HG03565 (cell line): Measurements from ENCODE around the gene SLC35F2.
A peak's percentile ranks its signal among the peaks of the same experiment; 100 is the strongest.
"Not testable (repeated sequence)": the region's sequence is repeated elsewhere in the genome, so short reads cannot be mapped to it uniquely, and the experiment has no call there.

Source experiments
- ATAC-seq: cut with Tn5 transposase; IDR thresholded peaks from one replicate; pipeline ENCODE4 v1.9.1; 2021; ENCODE audit warnings: mild to moderate bottlenecking, moderate library complexity; ENCODE audit not compliant: unreplicated experiment

Gene SLC35F2, protein sequence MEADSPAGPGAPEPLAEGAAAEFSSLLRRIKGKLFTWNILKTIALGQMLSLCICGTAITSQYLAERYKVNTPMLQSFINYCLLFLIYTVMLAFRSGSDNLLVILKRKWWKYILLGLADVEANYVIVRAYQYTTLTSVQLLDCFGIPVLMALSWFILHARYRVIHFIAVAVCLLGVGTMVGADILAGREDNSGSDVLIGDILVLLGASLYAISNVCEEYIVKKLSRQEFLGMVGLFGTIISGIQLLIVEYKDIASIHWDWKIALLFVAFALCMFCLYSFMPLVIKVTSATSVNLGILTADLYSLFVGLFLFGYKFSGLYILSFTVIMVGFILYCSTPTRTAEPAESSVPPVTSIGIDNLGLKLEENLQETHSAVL

DNA sequence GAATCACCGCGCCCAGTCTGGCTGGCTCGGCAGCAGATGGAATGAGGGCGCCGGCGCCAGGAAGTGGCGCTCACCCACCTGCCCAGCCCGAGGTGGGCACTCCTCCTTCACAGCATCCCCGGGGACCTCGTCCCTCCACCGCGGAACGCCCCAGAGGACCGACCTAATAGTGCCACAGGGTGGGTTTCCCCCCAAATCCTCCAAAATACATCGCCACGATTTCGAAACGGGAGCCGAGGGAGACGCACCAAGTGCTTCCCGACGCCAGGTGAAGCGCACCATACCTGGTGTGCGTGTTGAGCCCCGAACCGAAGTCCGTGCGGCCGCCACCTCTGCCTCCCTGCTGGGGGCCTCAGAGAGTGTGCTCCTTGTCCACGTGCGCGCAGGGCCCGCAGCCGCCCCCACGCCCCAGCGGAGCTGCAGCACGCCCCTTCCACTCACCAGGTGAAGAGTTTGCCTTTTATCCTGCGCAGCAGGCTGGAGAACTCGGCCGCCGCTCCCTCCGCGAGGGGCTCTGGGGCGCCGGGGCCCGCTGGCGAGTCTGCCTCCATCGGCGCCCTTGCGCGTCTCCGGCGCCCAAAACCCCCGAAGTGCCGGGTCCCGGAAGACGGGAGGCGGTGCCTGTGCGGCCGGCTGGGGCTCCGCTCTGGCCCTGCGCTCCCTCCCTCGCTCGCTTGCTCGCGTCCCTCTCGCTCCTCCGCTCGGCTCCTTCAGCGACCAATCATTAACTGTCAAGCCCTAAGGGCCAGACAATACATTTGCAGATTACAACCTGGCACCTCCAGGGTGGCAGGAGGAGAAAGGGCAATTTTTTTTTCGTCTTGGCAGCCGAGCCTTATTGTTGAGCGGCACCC, at the start of gene SLC35F2:
SLC35F2 (minus strand) TSS at position 571 of the 854 bp plus-strand sequence; CDS start at position 551, 20 bp downstream.
- ATAC-seq, result peak; percentile 90

GRCh38 chr11:107908211-107908610, 49.6 kb upstream of the SLC35F2 start:
- no peak for ATAC-seq

DNA sequence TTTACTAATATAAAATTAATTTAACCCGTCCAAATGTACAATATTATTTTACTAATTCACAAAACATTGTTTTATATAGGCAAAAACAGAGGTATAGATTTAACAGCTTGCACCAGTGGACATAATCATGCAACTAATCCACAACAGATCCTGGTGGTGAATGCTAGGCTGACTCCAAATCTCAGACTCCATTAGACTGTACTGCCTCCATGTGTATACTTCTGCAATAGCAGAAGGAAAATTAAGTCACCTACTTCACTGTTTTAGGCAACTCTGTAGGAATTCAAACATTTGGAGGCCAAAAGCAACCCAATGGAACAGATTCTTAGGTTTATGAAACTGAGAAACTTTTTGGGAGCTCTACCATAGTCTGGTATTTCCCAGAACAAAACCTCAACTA, 39.7 kb upstream of the SLC35F2 start:
- peak; percentile 68 for ATAC-seq

DNA sequence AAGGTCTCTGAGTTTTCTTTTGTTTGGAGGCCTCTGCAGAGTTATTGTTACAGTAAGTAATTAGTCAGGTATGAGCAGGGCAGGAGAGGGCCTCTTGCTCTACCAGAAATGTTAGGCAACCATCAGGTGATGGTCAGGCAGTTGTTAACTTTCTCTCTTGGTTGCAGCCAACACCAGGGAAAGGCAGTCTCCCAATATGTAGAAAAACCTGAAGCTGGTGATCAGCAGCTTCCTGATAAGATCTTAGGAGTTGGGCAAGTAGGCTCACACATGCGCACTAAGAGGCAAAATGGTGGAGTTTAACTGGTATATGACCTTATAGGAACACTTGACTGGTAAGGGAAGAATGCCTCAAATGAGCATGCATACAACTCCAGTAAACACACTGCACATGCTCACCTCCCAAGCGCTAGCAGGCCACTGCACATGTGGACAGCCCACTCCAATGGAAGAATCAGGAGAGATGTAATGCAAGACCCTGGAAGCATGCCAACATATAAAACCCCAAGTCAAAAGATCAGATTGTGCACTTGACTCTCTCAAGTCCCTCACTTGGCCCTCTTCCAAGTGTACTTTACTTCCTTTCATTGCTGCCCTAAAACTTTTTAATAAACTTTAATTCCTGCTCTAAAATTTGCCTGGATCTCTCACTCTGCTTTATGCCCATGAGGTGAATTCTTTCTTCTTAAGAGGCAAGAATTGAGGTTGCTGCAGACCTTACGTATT, 23.7 kb upstream of the SLC35F2 start:
- no peak for ATAC-seq

GRCh38 chr11:107881471-107881870, 22.9 kb upstream of the SLC35F2 start:
- not testable (repeated sequence) for ATAC-seq

GRCh38 chr11:107876141-107876540, 17.6 kb upstream of the SLC35F2 start:
- no peak for ATAC-seq

- no peak for ATAC-seq
These were observed 6.0 kb upstream of the SLC35F2 start for GRCh38 chr11:107864591-107864990.

GRCh38 chr11:107860688-107861087, 2.1 kb upstream of the SLC35F2 start:
- ATAC-seq, result no peak

DNA sequence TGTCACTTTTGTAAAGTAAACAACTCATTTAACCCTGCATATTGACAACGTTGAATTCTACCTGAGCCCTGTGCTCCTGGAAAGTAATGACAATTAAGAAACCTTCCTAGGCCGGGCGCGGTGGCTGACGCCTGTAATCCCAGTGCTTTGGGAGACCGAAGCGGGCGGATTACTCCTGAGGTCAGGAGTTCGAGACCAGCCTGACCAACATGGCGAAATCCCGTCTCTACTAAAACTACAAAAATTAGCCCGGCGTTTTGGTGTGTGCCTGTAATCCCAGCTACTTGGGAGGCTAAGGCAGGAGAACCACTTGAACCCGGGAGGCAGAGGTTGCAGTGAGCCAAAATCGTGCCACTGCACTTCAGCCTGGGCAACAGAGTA, 1.6 kb upstream of the SLC35F2 start:
- not testable (repeated sequence) for ATAC-seq

DNA sequence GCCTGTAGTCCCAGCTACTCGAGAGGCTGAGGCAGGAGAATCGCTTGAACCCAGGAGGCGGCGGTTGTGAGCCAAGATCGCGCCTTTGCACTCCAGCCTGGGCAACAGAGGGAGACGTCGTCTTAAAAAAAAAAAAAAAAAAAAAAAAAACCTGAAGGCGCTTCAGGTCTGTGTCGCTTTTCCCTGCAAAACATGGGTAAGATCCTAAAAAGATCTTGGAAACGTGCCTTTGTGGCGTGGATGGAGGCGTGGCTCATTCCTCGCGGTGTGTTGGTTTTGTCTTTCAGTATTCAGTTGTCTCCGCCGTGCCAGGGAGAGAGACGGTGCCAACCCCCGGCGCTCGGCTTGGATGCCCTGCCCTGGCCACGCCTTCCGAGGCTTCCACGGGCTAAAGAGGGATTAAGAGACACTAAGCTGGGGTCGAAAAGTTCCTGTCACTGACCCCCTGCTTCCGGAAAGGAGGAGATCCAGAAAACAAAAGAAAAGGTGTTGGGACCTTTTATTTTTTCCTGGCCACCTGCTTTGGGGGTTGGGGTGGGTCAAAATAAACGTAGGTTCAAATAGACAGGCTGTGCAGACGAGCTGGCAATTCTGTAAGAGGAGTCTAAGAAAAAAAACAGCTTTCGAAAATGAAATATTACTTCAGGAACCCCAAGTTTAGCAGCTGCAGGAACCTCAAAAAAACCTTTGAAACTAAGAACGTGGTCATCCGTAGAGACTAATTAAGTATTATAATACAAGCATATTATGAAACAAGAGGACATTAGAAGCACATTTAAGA, 1.1 kb upstream of the SLC35F2 start:
- ATAC-seq, result no peak

- ATAC-seq, result no peak
These were observed 904 bp downstream of the SLC35F2 start for GRCh38 chr11:107857550-107858216.

DNA sequence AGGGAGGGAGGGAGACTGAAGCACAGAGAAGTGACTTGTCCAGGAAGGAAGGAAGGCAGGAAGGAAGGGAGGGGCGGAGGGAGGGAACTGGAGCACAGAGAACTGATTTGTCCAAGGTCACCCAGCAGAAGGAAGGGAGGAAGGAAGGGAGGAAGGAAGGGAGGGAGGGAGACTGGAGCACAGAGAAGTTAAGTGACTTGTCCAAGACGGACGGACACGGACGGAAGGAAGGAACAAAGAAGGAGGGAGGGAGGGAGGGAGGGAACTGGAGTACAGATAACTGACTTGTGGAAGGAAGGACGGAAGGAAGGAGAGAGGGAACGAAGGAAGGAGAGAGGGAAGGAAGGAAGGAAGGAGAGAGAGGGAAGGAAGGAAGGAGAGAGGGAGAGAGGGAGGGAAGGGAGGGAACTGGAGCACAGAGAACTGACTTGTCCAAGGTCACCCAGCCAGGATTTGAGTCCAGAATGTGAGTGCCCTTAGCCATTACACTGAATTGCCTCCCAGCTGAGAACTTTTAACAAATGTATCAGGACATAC, 1.5 kb downstream of the SLC35F2 start:
- ATAC-seq, result no peak

DNA sequence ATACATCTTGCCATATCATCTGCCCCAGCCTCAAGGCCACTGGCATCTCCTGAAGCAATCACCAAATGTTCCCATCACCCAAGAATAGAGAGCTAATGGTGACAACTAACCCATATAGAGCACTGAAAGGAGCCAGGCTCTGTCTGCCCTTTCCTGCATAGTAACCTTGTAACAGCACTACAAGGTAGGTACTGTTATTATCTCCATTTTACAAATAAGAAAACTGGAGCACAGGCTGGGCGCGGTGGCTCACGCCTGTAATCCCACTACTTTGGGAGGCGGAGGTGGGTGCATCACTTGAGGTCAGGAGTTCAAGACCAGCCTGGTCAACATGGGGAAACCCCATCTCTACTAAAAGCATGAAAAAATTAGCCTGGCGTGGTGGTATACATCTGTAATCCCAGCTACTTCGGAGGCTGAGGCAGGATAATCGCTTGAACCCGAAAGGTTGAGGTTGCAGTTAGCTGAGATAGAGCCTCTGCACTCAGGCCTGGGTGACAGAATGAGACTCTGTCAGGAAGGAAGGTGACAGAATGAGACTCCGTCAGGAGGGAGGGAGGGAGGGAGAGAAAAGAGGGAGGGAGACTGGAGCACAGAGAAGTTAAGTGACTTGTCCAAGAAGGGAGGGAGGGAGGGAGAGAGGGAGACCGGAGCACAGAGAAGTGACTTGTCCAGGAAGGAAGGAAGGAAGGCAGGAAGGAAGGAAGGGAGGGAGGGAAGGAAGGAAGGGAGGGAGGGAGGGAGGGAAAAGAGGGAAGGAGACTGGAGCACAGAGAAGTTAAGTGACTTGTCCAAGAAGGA, 2.2 kb downstream of the SLC35F2 start:
- no peak for ATAC-seq

DNA sequence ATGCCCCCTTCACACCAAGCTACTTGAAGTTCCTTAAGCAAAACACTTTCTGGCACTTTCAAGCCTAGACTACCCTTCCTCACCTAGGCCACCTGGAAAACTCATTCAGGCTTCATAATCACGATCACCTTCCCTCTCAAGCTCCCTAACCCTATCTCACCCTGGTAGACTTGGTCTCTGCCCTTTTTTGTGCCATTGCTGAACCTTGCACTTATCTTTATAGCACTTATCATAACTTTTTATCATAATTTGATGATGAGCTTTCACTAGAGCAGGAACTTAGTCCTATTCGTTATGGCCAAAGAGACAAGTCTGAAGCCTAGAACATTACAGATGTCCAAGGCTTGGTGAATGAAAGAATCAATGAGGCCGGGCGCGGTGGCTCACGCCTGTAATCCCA, 5.5 kb downstream of the SLC35F2 start:
- ATAC-seq, result no peak

DNA sequence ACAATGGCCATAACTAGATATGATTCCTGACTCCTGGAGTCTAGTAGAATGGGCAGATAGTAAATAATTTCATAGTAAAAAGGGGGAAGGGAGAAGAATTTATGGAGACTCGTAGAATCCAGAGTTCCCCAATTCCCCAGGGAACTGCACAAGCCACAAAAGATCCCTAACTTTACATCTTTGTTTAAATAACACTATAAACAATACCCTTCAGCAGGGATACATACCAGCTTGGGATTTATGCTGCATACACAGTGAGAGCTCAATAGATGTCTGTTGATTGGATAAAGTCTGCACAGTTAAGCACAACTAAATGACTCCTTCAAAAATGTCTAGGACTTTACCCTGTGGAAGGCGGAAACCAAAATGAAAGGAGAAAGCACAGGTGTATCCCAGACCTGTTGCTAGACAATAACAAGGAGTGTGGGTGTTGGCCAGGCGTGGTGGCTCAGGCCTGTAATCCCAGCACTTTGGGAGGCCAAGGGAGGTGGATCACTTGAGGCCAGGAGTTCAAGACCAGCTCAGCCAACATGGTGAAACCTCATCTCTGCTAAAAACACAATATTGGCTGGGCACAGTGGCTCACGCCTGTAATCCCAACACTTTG, 6.8 kb downstream of the SLC35F2 start:
- no peak for ATAC-seq

DNA sequence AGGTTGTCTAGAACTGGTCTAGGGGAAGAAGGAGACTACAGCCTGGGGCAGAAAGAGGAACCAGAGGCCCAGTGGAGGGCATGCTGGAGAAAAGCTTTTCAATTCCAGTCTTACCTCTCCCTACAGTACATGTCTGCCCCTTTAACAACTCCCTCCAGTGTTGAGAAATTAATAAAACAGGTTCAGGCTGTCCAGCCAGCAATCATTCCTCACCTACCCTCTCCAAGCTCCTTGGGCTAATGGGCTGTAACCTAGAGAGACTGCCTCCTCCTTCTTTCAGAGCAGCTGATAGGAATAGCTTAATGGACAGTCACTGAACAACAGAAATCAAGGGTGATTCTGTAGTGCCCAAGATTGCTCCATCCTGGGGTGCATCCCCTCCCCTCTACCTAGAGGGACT, 8.8 kb downstream of the SLC35F2 start:
- no peak for ATAC-seq

GRCh38 chr11:107848345-107848744, 10.2 kb downstream of the SLC35F2 start:
- no peak for ATAC-seq

GRCh38 chr11:107847184-107847583, 11.4 kb downstream of the SLC35F2 start:
- ATAC-seq, result no peak

DNA sequence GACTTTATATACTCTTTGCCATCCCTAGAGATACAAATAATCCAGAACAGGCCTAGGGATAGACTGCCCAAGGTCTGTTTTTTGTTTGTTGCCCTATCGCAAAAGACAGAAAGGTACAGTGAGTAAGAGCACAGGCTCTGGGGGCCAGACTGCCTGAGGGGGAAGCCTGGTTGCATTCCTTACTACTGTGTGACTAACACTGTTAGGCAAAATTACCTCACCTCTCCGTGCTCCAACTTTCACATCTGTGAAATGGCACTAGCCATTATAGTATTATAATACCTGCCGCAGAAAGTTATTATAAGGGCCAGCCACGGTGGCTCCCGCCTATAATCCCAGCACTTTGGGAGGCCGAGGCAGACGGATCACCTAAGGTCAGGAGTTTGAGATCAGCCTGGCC, 14.5 kb downstream of the SLC35F2 start:
- ATAC-seq, result no peak
